HCT116 (cell line): ENCODE data around the gene BPIFB6. TPM values are rescaled to one million over a fixed set of nuclear protein-coding genes. Genes with fewer than 3 reads are reported as not detected.

Source experiments
- ATAC-seq: fragments of 200-7000 bp; cut with Tn5 transposase; 2 replicates; pipeline ENCODE4 v1.9.1; 2020; ENCODE audit warnings: mild to moderate bottlenecking, moderate library complexity
- BruUV-seq: library from RNA; stranded (reverse); fragments of 400-500 nt; replicated peaks from 2 replicates; lab custom pipeline; 2021; lab: Mats Ljungman, UMichigan
- CTCF ChIA-PET: fragments of 300-600 bp; sonication (Branson Sonifier 250); formaldehyde crosslinking; loops from one replicate; lab custom pipeline; 2021; ENCODE audit warnings: antibody characterized with exemption; lab: Charles Lee
- POLR2A ChIA-PET: fragments of 300-600, 350-600 bp; sonication (Branson Sonifier 250); formaldehyde crosslinking; loops from one replicate; lab custom pipeline; 2021; ENCODE audit warnings: antibody characterized with exemption; lab: Charles Lee
- RAD21 ChIA-PET, 2 experiments: fragments of 300-600 bp; sonication (Branson Sonifier 250); formaldehyde crosslinking; loops; one replicate each; lab custom pipeline; 2023; ENCODE audit warnings: low total read pairs in 2 of 2; ENCODE audit not compliant: uncharacterized antibody in 2 of 2, unreplicated experiment in 2 of 2, low non-redundant PET in 1 of 2; lab: Charles Lee
- DNase-seq: peaks from one replicate; pipeline ENCODE4 v3.0.0-alpha.2; 2010; ENCODE audit warnings: low read depth, low spot score
- H2AFZ ChIP-seq: fragments of 200-600 bp; shearing (Covaris generic), sonication (generic); 2 replicates; pipeline ENCODE4 v1.6.1; 2017; ENCODE audit warnings: low read depth, mixed run types, mixed read lengths, antibody characterized with exemption, low read length; ENCODE audit not compliant: poor library complexity, severe bottlenecking
- H3K27ac ChIP-seq: 2 replicates; pipeline ENCODE4 v1.5.1; 2012; ENCODE audit warnings: low read depth, low read length
- H3K27me3 ChIP-seq: fragments of 200-600 bp; sonication (generic); 2 replicates; pipeline ENCODE4 v1.6.1; 2016; ENCODE audit warnings: mixed run types, low read length, mixed read lengths; ENCODE audit not compliant: insufficient read depth
- H3K36me3 ChIP-seq, 2 experiments: fragments of 200-500 bp in 1 of 2; fragments of 200-600 bp in 1 of 2; sonication (Bioruptor generic) in 1 of 2; sonication (generic) in 1 of 2; 2 replicates each; pipeline versions ENCODE4 v1.5.1 to v1.6.1; 2014 to 2016; ENCODE audit warnings: low read length in 2 of 2, inconsistent platforms in 1 of 2, mixed read lengths in 1 of 2, mixed run types in 1 of 2; ENCODE audit not compliant: insufficient read depth in 2 of 2, control insufficient read depth in 1 of 2
- H3K4me1 ChIP-seq, 2 experiments: fragments of 200-600 bp in 1 of 2; sonication (generic) in 1 of 2; 2 replicates each; pipeline versions ENCODE4 v1.5.1 to v1.6.1; 2012 to 2017; ENCODE audit warnings: low read length in 2 of 2, inconsistent platforms in 1 of 2, mild to moderate bottlenecking in 1 of 2, mixed read lengths in 1 of 2, mixed run types in 1 of 2, moderate library complexity in 1 of 2; ENCODE audit not compliant: insufficient read depth in 2 of 2, control insufficient read depth in 1 of 2
- H3K4me2 ChIP-seq: fragments of 200-600 bp; sonication (generic); 2 replicates; pipeline ENCODE4 v1.6.1; 2017; ENCODE audit warnings: mixed run types, low read length, mixed read lengths
- H3K4me3 ChIP-seq, 2 experiments: fragments of 200-600 bp in 1 of 2; sonication (generic) in 1 of 2; replicated peaks in 1 of 2; 2 replicates each; pipeline ENCODE4 v1.5.1; 2011 to 2016; ENCODE audit warnings: low read length in 2 of 2, control low read depth in 1 of 2, low read depth in 1 of 2, mild to moderate bottlenecking in 1 of 2, mixed read lengths in 1 of 2, mixed run types in 1 of 2
- H3K79me2 ChIP-seq: fragments of 200-600 bp; sonication (generic); 2 replicates; pipeline ENCODE4 v1.6.1; 2017; ENCODE audit warnings: mild to moderate bottlenecking, mixed run types, low read length, moderate library complexity, mixed read lengths; ENCODE audit not compliant: insufficient read depth
- H3K9ac ChIP-seq: fragments of 200-600 bp; sonication (generic); 2 replicates; pipeline ENCODE4 v1.6.1; 2016; ENCODE audit warnings: low read length, mixed read lengths
- H3K9me2 ChIP-seq: fragments of 200-600 bp; sonication (generic), shearing (Covaris generic); 2 replicates; pipeline ENCODE4 v1.6.1; 2017; ENCODE audit warnings: mixed run types, mild to moderate bottlenecking, moderate library complexity; ENCODE audit not compliant: insufficient read depth
- H3K9me3 ChIP-seq, 2 experiments: fragments of 200-500 bp in 1 of 2; fragments of 200-600 bp in 1 of 2; sonication (Bioruptor generic) in 1 of 2; sonication (generic) in 1 of 2; 2 replicates each; pipeline ENCODE4 v1.6.1; 2014 to 2017; ENCODE audit warnings: low read length in 2 of 2, mixed read lengths in 2 of 2, inconsistent platforms in 1 of 2, low read depth in 1 of 2, mild to moderate bottlenecking in 1 of 2, mixed run types in 1 of 2, moderate library complexity in 1 of 2; ENCODE audit not compliant: control insufficient read depth in 1 of 2, insufficient read depth in 1 of 2
- H4K20me1 ChIP-seq: fragments of 200-600 bp; sonication (generic), shearing (Covaris generic); 2 replicates; pipeline ENCODE4 v1.6.1; 2017; ENCODE audit warnings: mixed run types, mild to moderate bottlenecking, moderate library complexity; ENCODE audit not compliant: insufficient read depth
- ATF3 ChIP-seq: IDR thresholded peaks from 2 replicates; pipeline ENCODE4 v1.6.1; 2012
- CEBPB ChIP-seq: IDR thresholded peaks from 2 replicates; pipeline ENCODE4 v1.6.1; 2012; ENCODE audit warnings: low read depth
- CTCF ChIP-seq, 3 experiments: fragments of 200-600 bp in 1 of 3; sonication (generic) in 1 of 3; IDR thresholded peaks in 2 of 3; conservative IDR thresholded peaks in 1 of 3; 2 replicates each; pipeline ENCODE4 v1.5.1; 2012 to 2017; ENCODE audit warnings: low read depth in 2 of 3, low read length in 2 of 3, antibody characterized with exemption in 1 of 3, borderline replicate concordance in 1 of 3, control low read depth in 1 of 3, mild to moderate bottlenecking in 1 of 3, mixed read lengths in 1 of 3, mixed run types in 1 of 3, moderate library complexity in 1 of 3; ENCODE audit not compliant: insufficient read depth in 1 of 3
- EGR1 ChIP-seq: IDR thresholded peaks from 2 replicates; pipeline ENCODE4 v1.6.1; 2012; ENCODE audit warnings: low read depth
- EZH2phosphoT487 ChIP-seq: fragments of 200-600 bp; IDR thresholded peaks from 2 replicates; pipeline ENCODE4 v1.6.1; 2018; ENCODE audit warnings: antibody characterized with exemption, borderline replicate concordance
- JUND ChIP-seq: IDR thresholded peaks from 2 replicates; pipeline ENCODE4 v1.6.1; 2012
- POLR2A ChIP-seq: IDR thresholded peaks from 2 replicates; pipeline ENCODE4 v1.7.0; 2011; ENCODE audit warnings: borderline replicate concordance; ENCODE audit not compliant: insufficient read depth, insufficient read length; ENCODE audit errors: extremely low read depth
- POLR2AphosphoS5 ChIP-seq: IDR thresholded peaks from 2 replicates; pipeline ENCODE4 v1.6.1; 2011; ENCODE audit warnings: mild to moderate bottlenecking, low read depth, low read length, moderate library complexity
- RAD21 ChIP-seq: IDR thresholded peaks from 2 replicates; pipeline ENCODE4 v1.6.1; 2012; ENCODE audit warnings: low read depth, mild to moderate bottlenecking
- REST ChIP-seq: IDR thresholded peaks from 2 replicates; pipeline ENCODE4 v1.6.1; 2012; ENCODE audit warnings: low read depth
- SIN3A ChIP-seq: IDR thresholded peaks from 2 replicates; pipeline ENCODE4 v1.6.1; 2012; ENCODE audit warnings: low read depth
- SP1 ChIP-seq: IDR thresholded peaks from 2 replicates; pipeline ENCODE4 v1.6.1; 2012; ENCODE audit warnings: low read depth
- SRF ChIP-seq: IDR thresholded peaks from 2 replicates; pipeline ENCODE4 v1.6.1; 2012; ENCODE audit warnings: low read depth
- TCF7L2 ChIP-seq: IDR thresholded peaks from 2 replicates; pipeline ENCODE4 v1.7.0; 2011; ENCODE audit warnings: borderline replicate concordance, inconsistent platforms; ENCODE audit not compliant: insufficient read depth, insufficient read length; ENCODE audit errors: extremely low read depth
- YY1 ChIP-seq: IDR thresholded peaks from 2 replicates; pipeline ENCODE4 v1.6.1; 2011; ENCODE audit warnings: low read length, low read depth, moderate library complexity, mild to moderate bottlenecking; ENCODE audit not compliant: insufficient replicate concordance; ENCODE audit errors: extremely low read depth
- ZFX ChIP-seq: fragments of 450-650 bp; IDR thresholded peaks from 2 replicates; pipeline ENCODE4 v1.6.1; 2017
- ZNF274 ChIP-seq: fragments of 200-500 bp; sonication (Bioruptor generic); IDR thresholded peaks from 2 replicates; pipeline ENCODE4 v1.6.1; 2014; ENCODE audit warnings: mild to moderate bottlenecking, low read depth, low read length, inconsistent platforms
- intact Hi-C: fragments of 100-400 bp; cut with micrococcal nuclease; formaldehyde crosslinking; loops from 2 replicates; pipeline ENCODE4 v1.10.0; 2022
- total RNA-seq: library from RNA; stranded (reverse); gene quantifications from one replicate; pipeline ENCODE4 v1.2.1, GENCODE V29; 2021; ENCODE audit not compliant: unreplicated experiment
- TF ChIP-seq, protein P1 (sequence below): IDR thresholded peaks from 2 replicates; pipeline ENCODE4 v1.6.1; 2012

The BPIFB6 gene
- total RNA-seq, 1 experiment from 2014 or later = not detected

DNA sequence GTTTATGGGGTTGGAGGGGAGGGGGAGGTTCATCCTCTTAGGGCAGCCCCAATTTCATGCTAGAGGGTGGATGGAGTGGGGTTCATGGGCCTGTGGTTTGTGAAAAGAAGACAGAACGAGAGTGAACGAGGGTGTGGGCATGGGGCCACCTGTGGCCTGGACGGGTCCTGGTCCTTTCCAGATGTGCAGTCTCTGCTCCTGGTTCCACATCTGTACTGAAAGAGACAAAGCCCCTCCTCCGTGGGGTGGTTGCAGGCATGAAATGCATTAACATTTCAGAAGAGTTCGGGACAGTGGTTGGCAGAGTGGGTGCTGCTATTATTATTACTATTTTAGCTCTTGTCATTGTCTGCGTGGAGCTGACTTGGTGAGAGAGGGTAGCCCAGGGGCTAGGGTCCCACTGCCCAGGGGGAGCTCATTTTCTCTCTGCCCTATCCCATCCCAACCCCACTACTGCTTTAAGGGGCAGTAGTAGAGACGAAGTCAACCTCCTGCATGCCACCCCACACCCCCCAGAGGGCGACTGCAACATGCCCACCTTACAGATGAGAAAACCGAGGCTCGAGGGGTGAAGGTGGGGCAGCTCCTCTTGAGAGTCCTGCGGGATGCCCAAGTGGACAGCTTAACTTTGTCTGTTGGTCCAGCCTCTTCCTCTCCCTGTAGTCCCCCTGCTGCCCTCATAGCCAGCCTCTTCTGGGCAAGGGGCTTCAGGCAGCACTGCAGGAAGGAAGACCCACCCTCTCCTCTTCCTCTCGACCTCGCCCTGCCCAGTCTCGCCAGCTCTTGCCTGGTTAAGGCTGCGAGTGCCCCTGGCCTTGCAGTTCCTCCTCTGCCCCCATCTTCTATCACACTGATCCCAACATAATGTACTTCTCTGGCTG lies 15.5 kb upstream of the BPIFB6 start:
- H3K9ac ChIP-seq = no peak overlapping the region
- no TSS peak for BruUV-seq
- no peaks in the 10 kb centered on the region for H3K9me2 ChIP-seq
- ChIA-PET RAD21 (no interaction called here), POLR2A (no interaction called here), CTCF (interaction anchor here (0.8 kb wide), 1 partner anchor 11 kb away, joined by 3 read pairs; no protein-coding TSS in a partner anchor)
- no peaks in the 10 kb centered on the region for H4K20me1 ChIP-seq
- no peaks in the 10 kb centered on the region for H3K79me2 ChIP-seq
- H3K27ac ChIP-seq = no peak overlapping the region
- DNase-seq (no peak), ATAC-seq (no peak)
- peaks cover 13% of the 10 kb centered on the region; the same call in 1 of the 2 replicates for H3K27me3 ChIP-seq
- no peak overlapping the region for H2AFZ ChIP-seq
- no peak overlapping the region for H3K4me3 ChIP-seq
- no peaks in the 10 kb centered on the region for H3K9me3 ChIP-seq
- H3K4me2 ChIP-seq = no peak overlapping the region
- H3K4me1 ChIP-seq = no peaks in the 10 kb centered on the region
- no peaks in the 10 kb centered on the region for H3K36me3 ChIP-seq
- TF ChIP-seq ZNF274 (no peak), ZFX (no peak), RAD21 (no peak), EGR1 (no peak), POLR2A (no peak), ATF3 (no peak), CEBPB (no peak), SIN3A (no peak), REST (no peak), EZH2phosphoT487 (no peak), CTCF (IDR thresholded peaks at IDR 0.05 in 2 of 3, conservative IDR thresholded peaks at IDR 0.05 in 1 of 3; ENCODE audit: borderline replicate concordance in 1 of 3, insufficient read depth in 1 of 3, low read depth in 2 of 3, low read length in 2 of 3) (no peak), YY1 (no peak), SP1 (no peak), JUND (no peak), POLR2AphosphoS5 (no peak), TCF7L2 (no peak), SRF (no peak)
- TF ChIP-seq, protein P1, sequence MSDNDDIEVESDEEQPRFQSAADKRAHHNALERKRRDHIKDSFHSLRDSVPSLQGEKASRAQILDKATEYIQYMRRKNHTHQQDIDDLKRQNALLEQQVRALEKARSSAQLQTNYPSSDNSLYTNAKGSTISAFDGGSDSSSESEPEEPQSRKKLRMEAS = no peak
- intact Hi-C loops = no loop called here
